ENCODE data around the gene B4GALNT3. TPM values are rescaled to one million over a fixed set of nuclear protein-coding genes. Genes with fewer than 3 reads are reported as not detected.

Gene B4GALNT3
- total and polyA plus RNA-seq, 2 experiments from 2014 or later: 2.8 to 15.8 TPM

- no peaks in the 10 kb centered on the region for H3F3A ChIP-seq (replicated peaks; ENCODE audit: low read depth)
- no peaks in the 10 kb centered on the region for H3K36me3 ChIP-seq (ENCODE audit: insufficient read depth)
- peaks cover 4% of the 10 kb centered on the region; the same call in 2 of the 3 replicates for H3K4me1 Mint-ChIP-seq
- DNase-seq (ENCODE audit: low spot score): no peak
- no peak overlapping the region for H3K4me3 Mint-ChIP-seq
- H3K27me3 ChIP-seq (ENCODE audit: insufficient read depth): no peaks in the 10 kb centered on the region
- no peaks in the 10 kb centered on the region for H4K20me1 ChIP-seq (replicated peaks; ENCODE audit: insufficient read depth)
- H3K4me3 ChIP-seq: no peak overlapping the region
- no peak overlapping the region for H2AFZ ChIP-seq
- H3K27ac ChIP-seq (ENCODE audit: low read depth): no peak overlapping the region
- H3K4me1 ChIP-seq (ENCODE audit: insufficient read depth): no peaks in the 10 kb centered on the region
- H3K4me2 ChIP-seq: no peak overlapping the region
- H3K27ac Mint-ChIP-seq: no peak overlapping the region
- TF ChIP-seq JUNB (IDR thresholded peaks at IDR 0.05; ENCODE audit: unreplicated experiment): no peak
- TF ChIP-seq CREB1 (CRISPR knock-in tag; IDR thresholded peaks at IDR 0.05; ENCODE audit: low read depth): no peak
- TF ChIP-seq, protein P1, sequence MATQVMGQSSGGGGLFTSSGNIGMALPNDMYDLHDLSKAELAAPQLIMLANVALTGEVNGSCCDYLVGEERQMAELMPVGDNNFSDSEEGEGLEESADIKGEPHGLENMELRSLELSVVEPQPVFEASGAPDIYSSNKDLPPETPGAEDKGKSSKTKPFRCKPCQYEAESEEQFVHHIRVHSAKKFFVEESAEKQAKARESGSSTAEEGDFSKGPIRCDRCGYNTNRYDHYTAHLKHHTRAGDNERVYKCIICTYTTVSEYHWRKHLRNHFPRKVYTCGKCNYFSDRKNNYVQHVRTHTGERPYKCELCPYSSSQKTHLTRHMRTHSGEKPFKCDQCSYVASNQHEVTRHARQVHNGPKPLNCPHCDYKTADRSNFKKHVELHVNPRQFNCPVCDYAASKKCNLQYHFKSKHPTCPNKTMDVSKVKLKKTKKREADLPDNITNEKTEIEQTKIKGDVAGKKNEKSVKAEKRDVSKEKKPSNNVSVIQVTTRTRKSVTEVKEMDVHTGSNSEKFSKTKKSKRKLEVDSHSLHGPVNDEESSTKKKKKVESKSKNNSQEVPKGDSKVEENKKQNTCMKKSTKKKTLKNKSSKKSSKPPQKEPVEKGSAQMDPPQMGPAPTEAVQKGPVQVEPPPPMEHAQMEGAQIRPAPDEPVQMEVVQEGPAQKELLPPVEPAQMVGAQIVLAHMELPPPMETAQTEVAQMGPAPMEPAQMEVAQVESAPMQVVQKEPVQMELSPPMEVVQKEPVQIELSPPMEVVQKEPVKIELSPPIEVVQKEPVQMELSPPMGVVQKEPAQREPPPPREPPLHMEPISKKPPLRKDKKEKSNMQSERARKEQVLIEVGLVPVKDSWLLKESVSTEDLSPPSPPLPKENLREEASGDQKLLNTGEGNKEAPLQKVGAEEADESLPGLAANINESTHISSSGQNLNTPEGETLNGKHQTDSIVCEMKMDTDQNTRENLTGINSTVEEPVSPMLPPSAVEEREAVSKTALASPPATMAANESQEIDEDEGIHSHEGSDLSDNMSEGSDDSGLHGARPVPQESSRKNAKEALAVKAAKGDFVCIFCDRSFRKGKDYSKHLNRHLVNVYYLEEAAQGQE (IDR thresholded peaks at IDR 0.05; ENCODE audit: unreplicated experiment): no peak
- TF ChIP-seq, protein P2, sequence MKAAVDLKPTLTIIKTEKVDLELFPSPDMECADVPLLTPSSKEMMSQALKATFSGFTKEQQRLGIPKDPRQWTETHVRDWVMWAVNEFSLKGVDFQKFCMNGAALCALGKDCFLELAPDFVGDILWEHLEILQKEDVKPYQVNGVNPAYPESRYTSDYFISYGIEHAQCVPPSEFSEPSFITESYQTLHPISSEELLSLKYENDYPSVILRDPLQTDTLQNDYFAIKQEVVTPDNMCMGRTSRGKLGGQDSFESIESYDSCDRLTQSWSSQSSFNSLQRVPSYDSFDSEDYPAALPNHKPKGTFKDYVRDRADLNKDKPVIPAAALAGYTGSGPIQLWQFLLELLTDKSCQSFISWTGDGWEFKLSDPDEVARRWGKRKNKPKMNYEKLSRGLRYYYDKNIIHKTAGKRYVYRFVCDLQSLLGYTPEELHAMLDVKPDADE (IDR thresholded peaks at IDR 0.05): no peak
- no peak for TF ChIP-seq EZH2phosphoT487 (IDR thresholded peaks at IDR 0.05; ENCODE audit: unreplicated experiment)
- TF ChIP-seq STAT1 (IDR thresholded peaks at IDR 0.05; ENCODE audit: unreplicated experiment): no peak
- TF ChIP-seq POLR2AphosphoS5 (IDR thresholded peaks at IDR 0.05; ENCODE audit: low read depth): no peak
- no peak for TF ChIP-seq ZNF331 (CRISPR knock-in tag; IDR thresholded peaks at IDR 0.05; ENCODE audit: low read depth)
- TF ChIP-seq CTCF (conservative IDR thresholded peaks at IDR 0.05; ENCODE audit: low read depth in 2 of 2): no peak
- no peak for TF ChIP-seq NANOG (IDR thresholded peaks at IDR 0.05; ENCODE audit: borderline replicate concordance)
- no peak for TF ChIP-seq ZNF114 (CRISPR knock-in tag; IDR thresholded peaks at IDR 0.05)
- TF ChIP-seq, protein P3, sequence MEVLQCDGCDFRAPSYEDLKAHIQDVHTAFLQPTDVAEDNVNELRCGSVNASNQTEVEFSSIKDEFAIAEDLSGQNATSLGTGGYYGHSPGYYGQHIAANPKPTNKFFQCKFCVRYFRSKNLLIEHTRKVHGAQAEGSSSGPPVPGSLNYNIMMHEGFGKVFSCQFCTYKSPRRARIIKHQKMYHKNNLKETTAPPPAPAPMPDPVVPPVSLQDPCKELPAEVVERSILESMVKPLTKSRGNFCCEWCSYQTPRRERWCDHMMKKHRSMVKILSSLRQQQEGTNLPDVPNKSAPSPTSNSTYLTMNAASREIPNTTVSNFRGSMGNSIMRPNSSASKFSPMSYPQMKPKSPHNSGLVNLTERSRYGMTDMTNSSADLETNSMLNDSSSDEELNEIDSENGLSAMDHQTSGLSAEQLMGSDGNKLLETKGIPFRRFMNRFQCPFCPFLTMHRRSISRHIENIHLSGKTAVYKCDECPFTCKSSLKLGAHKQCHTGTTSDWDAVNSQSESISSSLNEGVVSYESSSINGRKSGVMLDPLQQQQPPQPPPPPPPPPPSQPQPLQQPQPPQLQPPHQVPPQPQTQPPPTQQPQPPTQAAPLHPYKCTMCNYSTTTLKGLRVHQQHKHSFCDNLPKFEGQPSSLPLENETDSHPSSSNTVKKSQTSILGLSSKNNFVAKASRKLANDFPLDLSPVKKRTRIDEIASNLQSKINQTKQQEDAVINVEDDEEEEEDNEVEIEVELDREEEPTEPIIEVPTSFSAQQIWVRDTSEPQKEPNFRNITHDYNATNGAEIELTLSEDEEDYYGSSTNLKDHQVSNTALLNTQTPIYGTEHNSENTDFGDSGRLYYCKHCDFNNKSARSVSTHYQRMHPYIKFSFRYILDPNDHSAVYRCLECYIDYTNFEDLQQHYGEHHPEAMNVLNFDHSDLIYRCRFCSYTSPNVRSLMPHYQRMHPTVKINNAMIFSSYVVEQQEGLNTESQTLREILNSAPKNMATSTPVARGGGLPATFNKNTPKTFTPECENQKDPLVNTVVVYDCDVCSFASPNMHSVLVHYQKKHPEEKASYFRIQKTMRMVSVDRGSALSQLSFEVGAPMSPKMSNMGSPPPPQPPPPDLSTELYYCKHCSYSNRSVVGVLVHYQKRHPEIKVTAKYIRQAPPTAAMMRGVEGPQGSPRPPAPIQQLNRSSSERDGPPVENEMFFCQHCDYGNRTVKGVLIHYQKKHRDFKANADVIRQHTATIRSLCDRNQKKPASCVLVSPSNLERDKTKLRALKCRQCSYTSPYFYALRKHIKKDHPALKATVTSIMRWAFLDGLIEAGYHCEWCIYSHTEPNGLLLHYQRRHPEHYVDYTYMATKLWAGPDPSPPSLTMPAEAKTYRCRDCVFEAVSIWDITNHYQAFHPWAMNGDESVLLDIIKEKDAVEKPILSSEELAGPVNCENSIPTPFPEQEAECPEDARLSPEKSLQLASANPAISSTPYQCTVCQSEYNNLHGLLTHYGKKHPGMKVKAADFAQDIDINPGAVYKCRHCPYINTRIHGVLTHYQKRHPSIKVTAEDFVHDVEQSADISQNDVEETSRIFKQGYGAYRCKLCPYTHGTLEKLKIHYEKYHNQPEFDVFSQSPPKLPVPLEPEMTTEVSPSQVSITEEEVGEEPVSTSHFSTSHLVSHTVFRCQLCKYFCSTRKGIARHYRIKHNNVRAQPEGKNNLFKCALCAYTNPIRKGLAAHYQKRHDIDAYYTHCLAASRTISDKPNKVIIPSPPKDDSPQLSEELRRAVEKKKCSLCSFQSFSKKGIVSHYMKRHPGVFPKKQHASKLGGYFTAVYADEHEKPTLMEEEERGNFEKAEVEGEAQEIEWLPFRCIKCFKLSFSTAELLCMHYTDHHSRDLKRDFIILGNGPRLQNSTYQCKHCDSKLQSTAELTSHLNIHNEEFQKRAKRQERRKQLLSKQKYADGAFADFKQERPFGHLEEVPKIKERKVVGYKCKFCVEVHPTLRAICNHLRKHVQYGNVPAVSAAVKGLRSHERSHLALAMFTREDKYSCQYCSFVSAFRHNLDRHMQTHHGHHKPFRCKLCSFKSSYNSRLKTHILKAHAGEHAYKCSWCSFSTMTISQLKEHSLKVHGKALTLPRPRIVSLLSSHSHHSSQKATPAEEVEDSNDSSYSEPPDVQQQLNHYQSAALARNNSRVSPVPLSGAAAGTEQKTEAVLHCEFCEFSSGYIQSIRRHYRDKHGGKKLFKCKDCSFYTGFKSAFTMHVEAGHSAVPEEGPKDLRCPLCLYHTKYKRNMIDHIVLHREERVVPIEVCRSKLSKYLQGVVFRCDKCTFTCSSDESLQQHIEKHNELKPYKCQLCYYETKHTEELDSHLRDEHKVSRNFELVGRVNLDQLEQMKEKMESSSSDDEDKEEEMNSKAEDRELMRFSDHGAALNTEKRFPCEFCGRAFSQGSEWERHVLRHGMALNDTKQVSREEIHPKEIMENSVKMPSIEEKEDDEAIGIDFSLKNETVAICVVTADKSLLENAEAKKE (CRISPR knock-in tag; IDR thresholded peaks at IDR 0.05): no peak
- TF ChIP-seq EZH2 (IDR thresholded peaks at IDR 0.05; ENCODE audit: low read depth, unreplicated experiment): no peak
- H3K36me3 Mint-ChIP-seq (ENCODE audit: low read depth): no peaks in the 10 kb centered on the region
- no peak for ATAC-seq
- no peaks in the 10 kb centered on the region for H3K9me3 Mint-ChIP-seq
- H3K27me3 Mint-ChIP-seq (ENCODE audit: insufficient read depth, low read depth, poor library complexity): peaks cover 2% of the 10 kb centered on the region
- no peaks in the 10 kb centered on the region for H3K79me2 ChIP-seq (replicated peaks; ENCODE audit: insufficient read depth)
- H3K9me2 ChIP-seq (ENCODE audit: insufficient read depth): no peaks in the 10 kb centered on the region
Measured at GRCh38 chr12:593396-594270, 133.9 kb downstream of the B4GALNT3 start.
